Right cardiac atrium (tissue), 5 donors: ENCODE data around the gene SCYL2. TPM values are rescaled to one million over a fixed set of nuclear protein-coding genes. Genes with fewer than 3 reads are reported as not detected.
A peak's percentile ranks its signal among the peaks of the same experiment; 100 is the strongest.
"Not testable (repeated sequence)": the region's sequence is repeated elsewhere in the genome, so short reads cannot be mapped to it uniquely, and the experiment has no call there.

ENCODE experiments used
- ATAC-seq, 2 donors: fragments of 200-7000 bp; cut with Tn5 transposase; one replicate each; pipeline versions ENCODE4 v1.8.0 to v1.9.1; 2020; ENCODE audit warnings: moderate library complexity in 2 of 2, mild to moderate bottlenecking in 1 of 2
- DNase-seq, 3 donors: peaks; one replicate each; pipeline ENCODE4 v3.0.0-alpha.2; 2020
- H3K27ac ChIP-seq: one replicate; pipeline ENCODE4 v1.5.1; 2013; ENCODE audit warnings: mild to moderate bottlenecking, low read length, control low read depth, moderate library complexity
- H3K27me3 ChIP-seq: one replicate; pipeline ENCODE4 v1.6.1; 2013; ENCODE audit not compliant: control insufficient read depth, insufficient read depth
- H3K4me1 ChIP-seq: one replicate; pipeline ENCODE4 v1.6.1; 2013; ENCODE audit warnings: low read length; ENCODE audit not compliant: control insufficient read depth, insufficient read depth
- H3K4me3 ChIP-seq: one replicate; pipeline ENCODE4 v1.5.1; 2013; ENCODE audit warnings: low read length, control low read depth
- H3K9me3 ChIP-seq: one replicate; pipeline ENCODE4 v1.6.1; 2013; ENCODE audit warnings: low read length; ENCODE audit not compliant: control insufficient read depth
- WGBS: extraction: QIAGEN DNeasy Blood & Tissue Kit; methylation state at CpG from one replicate; pipeline ENCODE4 v1.1.7; 2013; 5-methylcytosine and 5-hydroxymethylcytosine counted together
- intact Hi-C, 4 donors: fragments of 100-400 bp; cut with DNase I; formaldehyde crosslinking; loops; one replicate each; pipeline versions ENCODE4 v1.11.0 to v1.14.0; 2022 to 2023
- polyA plus RNA-seq: library from polyadenylated mRNA; stranded (reverse); fragments of 200-250 nt; gene quantifications from one replicate; pipeline ENCODE4 v1.2.3, GENCODE V29; 2013
- total RNA-seq, 4 donors: library from RNA; stranded (reverse); fragmentation: NEBNext Ultra II Directional; extraction: Animal tissue kit (Norgen Biotek cat#: 25700); gene quantifications; one replicate each; pipeline ENCODE4 v1.2.1, GENCODE V29; 2021
- donor health status: healthy with polysubstance abuse.
- donor health status: DM: no; HTN: yes; CAD: no.
- donor health status: DM: no; HTN: no; CAD: no.
- donor health status: DM: no; HTN: yes; CAD: no; lungs with severe emphysema.
- donor health status: DM: yes; HTN: yes; CAD: no.

The SCYL2 gene
- total and polyA plus RNA-seq, 5 donors, result 8.1 to 31.4 (median 29.4) TPM

- Histone ChIP-seq H3K4me3 (no peak overlapping the region), H3K27me3 (no peaks in the 10 kb centered on the region), H3K4me1 (no peaks in the 10 kb centered on the region), H3K27ac (no peak overlapping the region), H3K9me3 (no peaks in the 10 kb centered on the region)
- DNase-seq, result no peak
- intact Hi-C loops, result no loop called here
- 91% methylated on average over 3 of the region's 3 CpGs for WGBS
- ATAC-seq, result no peak
Measured at GRCh38 chr12:100290016-100290415, 23.0 kb downstream of the SCYL2 start.

DNA sequence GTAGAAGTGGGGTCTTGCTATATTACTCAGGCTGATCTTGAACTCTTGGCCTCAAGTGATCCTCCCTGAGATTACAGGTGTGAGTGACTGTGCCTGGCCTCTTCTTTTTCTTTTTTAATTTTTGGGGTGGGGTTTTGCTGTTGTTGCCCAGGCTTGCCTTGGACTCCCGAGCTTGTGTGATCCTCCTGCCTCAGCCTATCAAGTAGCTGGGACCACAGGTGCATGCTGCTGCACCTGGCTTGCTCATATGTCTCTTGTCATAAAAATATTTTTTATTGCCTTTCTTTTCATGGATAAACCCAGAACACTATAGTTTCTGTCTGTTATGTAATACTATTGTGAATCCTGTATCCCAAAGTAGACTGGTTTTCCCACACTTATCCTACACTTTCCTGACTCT lies 26.0 kb downstream of the SCYL2 start:
- Histone ChIP-seq H3K27me3 (no peaks in the 10 kb centered on the region), H3K4me3 (no peak overlapping the region), H3K4me1 (no peaks in the 10 kb centered on the region), H3K27ac (no peak overlapping the region), H3K9me3 (no peaks in the 10 kb centered on the region)
- WGBS, result 97% methylated on average over 1 of the region's 1 CpG
- DNase-seq (no peak), ATAC-seq (no peak)
- intact Hi-C loops, result no loop called here

DNA sequence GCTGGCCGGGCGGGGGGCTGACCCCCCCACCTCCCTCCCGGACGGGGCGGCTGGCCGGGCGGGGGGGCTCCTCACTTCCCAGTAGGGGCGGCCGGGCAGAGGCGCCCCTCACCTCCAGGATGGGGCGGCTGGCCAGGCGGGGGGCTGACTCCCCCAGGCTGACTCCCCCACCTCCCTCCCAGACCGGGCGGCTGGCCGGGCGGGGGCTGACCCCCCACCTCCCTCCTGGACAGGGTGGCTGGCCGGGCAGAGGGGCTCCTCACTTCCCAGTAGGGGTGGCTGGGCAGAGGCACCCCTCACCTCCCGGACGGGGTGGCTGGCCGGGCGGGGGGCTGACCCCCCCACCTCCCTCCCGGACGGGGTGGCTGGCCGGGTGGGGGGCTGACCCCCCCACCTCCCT lies 27.4 kb downstream of the SCYL2 start:
- H3K9me3 ChIP-seq, H3K4me1 ChIP-seq, H3K27ac ChIP-seq, H3K4me3 ChIP-seq, intact Hi-C loops, ATAC-seq, H3K27me3 ChIP-seq: not testable (repeated sequence)
- DNase-seq, result peak in 1 of 3 donors; percentile 60
- over 99% methylated on average over 17 of the region's 24 CpGs for WGBS

- DNase-seq, result no peak
Measured at GRCh38 chr12:100295764-100296555, 29.0 kb downstream of the SCYL2 start.

GRCh38 chr12:100302081-100302480 lies 35.1 kb downstream of the SCYL2 start:
- Histone ChIP-seq H3K4me1 (no peaks in the 10 kb centered on the region), H3K4me3 (no peak overlapping the region), H3K9me3 (no peaks in the 10 kb centered on the region), H3K27me3 (no peaks in the 10 kb centered on the region), H3K27ac (no peak overlapping the region)
- intact Hi-C loops, result no loop called here
- 91% methylated on average over 1 of the region's 1 CpG for WGBS
- DNase-seq (no peak), ATAC-seq (no peak)

More at GRCh38 chr12:100295764-100296555, 29.0 kb downstream of the SCYL2 start:
- Histone ChIP-seq H3K9me3 (no peaks in the 10 kb centered on the region), H3K4me1 (no peaks in the 10 kb centered on the region), H3K27ac (no peak overlapping the region), H3K27me3 (no peaks in the 10 kb centered on the region), H3K4me3 (no peak overlapping the region)
- intact Hi-C loops, result no loop called here
- no peak for ATAC-seq
- 77% methylated on average over 4 of the region's 4 CpGs for WGBS

DNA sequence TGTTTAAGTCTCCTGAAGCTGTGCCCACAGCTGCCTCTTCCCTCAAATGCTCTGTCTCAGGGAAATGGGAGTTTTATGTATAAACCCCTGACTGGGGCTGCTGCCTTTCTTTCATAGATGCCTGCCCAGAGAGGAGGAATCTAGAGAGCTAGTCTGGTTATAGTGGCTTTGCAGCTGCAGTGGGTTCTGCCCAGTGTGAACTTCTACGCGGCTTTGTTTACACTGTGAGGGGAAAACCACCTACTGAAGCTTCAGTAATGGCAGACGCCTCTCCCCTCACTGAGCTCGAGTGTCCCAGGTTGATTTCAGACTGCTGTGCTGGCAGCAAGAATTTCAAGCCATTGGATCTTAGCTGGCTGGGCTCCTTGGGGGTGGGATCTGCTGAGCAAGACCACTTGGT lies 36.9 kb downstream of the SCYL2 start:
- Histone ChIP-seq H3K4me1 (no peaks in the 10 kb centered on the region), H3K27ac (no peak overlapping the region), H3K9me3 (no peaks in the 10 kb centered on the region), H3K4me3 (no peak overlapping the region), H3K27me3 (no peaks in the 10 kb centered on the region)
- WGBS, result 95% methylated on average over 4 of the region's 4 CpGs
- intact Hi-C loops, result no loop called here
- ATAC-seq (no peak), DNase-seq (no peak)

- H3K4me1 ChIP-seq, ATAC-seq, H3K4me3 ChIP-seq, DNase-seq, H3K27ac ChIP-seq, H3K27me3 ChIP-seq, H3K9me3 ChIP-seq, intact Hi-C loops: not testable (repeated sequence)
- WGBS, result 97% methylated on average over 7 of the region's 7 CpGs
Measured at GRCh38 chr12:100304334-100304733, 37.4 kb downstream of the SCYL2 start.

DNA sequence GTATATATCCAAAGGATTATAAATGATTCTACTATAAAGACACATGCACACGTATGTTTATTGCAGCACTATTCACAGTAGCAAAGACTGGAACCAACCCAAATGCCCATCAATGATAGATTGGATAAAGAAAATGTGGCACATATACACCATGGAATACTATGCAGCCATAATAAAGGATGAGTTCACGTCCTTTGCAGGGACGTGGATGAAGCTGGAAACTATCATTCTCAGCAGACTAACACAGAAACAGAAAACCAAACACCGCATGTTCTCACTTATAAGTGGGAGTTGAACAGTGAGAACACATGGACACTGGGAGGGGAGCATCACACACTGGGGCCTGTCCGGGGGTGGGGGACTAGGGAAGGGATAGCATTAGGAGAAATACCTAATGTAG lies 41.2 kb downstream of the SCYL2 start:
- WGBS, result 97% methylated on average over 5 of the region's 5 CpGs
- H3K27ac ChIP-seq, H3K27me3 ChIP-seq, H3K4me1 ChIP-seq, H3K9me3 ChIP-seq, intact Hi-C loops, DNase-seq, H3K4me3 ChIP-seq, ATAC-seq: not testable (repeated sequence)

- ATAC-seq (no peak), DNase-seq (no peak)
- 76% methylated on average over 1 of the region's 1 CpG for WGBS
- Histone ChIP-seq H3K4me1 (no peaks in the 10 kb centered on the region), H3K9me3 (no peaks in the 10 kb centered on the region), H3K27me3 (no peaks in the 10 kb centered on the region), H3K4me3 (no peak overlapping the region), H3K27ac (no peak overlapping the region)
- intact Hi-C loops, result no loop called here
Measured at GRCh38 chr12:100311317-100311716, 44.3 kb downstream of the SCYL2 start.

DNA sequence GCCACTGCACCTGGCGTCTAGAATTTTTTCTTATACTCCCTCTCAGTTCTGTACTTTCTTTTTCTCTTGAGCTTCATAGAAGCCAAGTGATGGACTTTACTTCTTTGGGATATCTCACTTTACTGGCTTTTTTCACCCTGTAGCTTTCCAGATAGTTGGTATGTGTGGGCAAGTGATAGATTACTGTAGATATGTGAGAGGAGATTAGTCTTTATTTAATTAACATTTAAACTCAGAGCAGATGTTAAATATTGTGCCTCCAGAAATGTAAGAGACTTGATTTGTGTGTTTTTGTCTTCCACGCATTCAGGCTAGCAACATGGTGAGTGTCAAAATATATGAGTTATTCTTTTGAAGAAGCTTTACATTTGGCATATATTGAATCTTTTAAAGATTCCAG lies 50.4 kb downstream of the SCYL2 start:
- 96% methylated on average over 2 of the region's 2 CpGs for WGBS
- H3K27me3 ChIP-seq, result no peaks in the 10 kb centered on the region
- no peak for DNase-seq
- no peaks in the 10 kb centered on the region for H3K9me3 ChIP-seq
- no peak overlapping the region for H3K4me3 ChIP-seq
- no peak for ATAC-seq
- H3K4me1 ChIP-seq, result no peaks in the 10 kb centered on the region
- intact Hi-C loops, result no loop called here
- no peak overlapping the region for H3K27ac ChIP-seq

- Histone ChIP-seq H3K27me3 (no peaks in the 10 kb centered on the region), H3K4me1 (no peaks in the 10 kb centered on the region), H3K27ac (no peak overlapping the region), H3K9me3 (no peaks in the 10 kb centered on the region), H3K4me3 (no peak overlapping the region)
- ATAC-seq (no peak), DNase-seq (no peak)
- intact Hi-C loops, result no loop called here
Measured at GRCh38 chr12:100324498-100324897, 57.5 kb downstream of the SCYL2 start.

DNA sequence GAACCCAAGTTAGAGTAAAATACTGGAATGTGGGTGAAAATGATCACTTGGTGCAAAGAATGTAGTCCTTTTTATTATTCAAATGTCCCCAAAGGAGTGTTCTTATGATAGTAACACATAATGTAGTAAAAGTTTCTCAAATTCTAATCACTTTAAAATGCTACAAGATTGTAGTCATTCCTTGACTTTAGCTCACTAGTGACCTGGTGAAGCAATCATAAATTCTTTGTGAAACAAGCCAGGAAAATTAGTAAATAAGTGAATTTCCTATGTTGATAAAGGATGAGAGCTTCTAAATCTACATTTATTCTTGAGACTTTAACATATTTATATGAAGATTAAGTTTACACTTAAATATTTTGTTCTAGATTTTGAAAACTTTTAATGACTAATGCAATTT lies 59.2 kb downstream of the SCYL2 start:
- no peaks in the 10 kb centered on the region for H3K9me3 ChIP-seq
- no peak overlapping the region for H3K4me3 ChIP-seq
- no peaks in the 10 kb centered on the region for H3K27me3 ChIP-seq
- H3K27ac ChIP-seq, result no peak overlapping the region
- no peak for DNase-seq
- intact Hi-C loops, result no loop called here
- ATAC-seq, result no peak
- no peaks in the 10 kb centered on the region for H3K4me1 ChIP-seq
